ENCODE results near the gene TEAD1. TPM values are rescaled to one million over a fixed set of nuclear protein-coding genes. Genes with fewer than 3 reads are reported as not detected.

TEAD1 gene
- total and polyA plus RNA-seq, 9 of the 15 experiments (the other 6 are each of a cell fraction or from before 2014, with no cell fraction given): 1.7 to 17.7 (median 10.8) TPM

DNA sequence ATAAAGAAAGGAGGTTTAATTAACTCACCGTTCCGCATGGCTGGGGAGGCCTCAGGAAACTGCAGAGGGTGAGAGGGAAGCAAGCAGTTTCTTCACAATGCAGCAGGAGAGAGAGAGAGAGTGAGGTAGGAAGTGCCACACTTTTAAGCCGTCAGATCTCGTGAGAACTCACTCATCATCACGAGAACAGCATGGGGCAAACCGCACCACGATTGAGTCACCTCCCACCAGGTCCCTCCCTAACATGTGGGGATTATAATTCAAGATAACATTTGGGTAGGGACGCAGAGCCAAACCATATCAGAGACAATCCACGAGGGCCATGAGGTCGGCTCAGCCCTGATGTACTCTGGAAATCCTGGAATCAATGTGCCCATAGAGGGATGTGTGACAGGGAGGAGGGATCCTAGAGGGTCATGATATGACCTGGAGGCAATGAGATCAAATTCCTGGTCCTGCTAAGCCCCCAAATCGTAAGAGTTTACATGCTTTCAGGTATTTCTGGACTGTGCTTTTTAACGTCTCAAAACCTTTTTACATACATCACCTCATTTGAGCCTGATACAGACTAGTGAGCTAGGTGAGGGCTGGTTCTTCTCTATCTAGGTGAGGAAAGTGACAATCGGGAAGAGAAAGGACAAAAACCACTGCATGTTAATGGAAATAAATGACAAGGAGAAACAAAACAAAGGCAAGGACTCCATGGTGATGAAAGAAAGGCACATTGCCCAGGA is 315.4 kb downstream of the TEAD1 start (continued):
- TF ChIP-seq POLR2H (tag; IDR thresholded peaks at IDR 0.05; ENCODE audit: low read depth): peak; percentile 95
- TF ChIP-seq, protein P1, sequence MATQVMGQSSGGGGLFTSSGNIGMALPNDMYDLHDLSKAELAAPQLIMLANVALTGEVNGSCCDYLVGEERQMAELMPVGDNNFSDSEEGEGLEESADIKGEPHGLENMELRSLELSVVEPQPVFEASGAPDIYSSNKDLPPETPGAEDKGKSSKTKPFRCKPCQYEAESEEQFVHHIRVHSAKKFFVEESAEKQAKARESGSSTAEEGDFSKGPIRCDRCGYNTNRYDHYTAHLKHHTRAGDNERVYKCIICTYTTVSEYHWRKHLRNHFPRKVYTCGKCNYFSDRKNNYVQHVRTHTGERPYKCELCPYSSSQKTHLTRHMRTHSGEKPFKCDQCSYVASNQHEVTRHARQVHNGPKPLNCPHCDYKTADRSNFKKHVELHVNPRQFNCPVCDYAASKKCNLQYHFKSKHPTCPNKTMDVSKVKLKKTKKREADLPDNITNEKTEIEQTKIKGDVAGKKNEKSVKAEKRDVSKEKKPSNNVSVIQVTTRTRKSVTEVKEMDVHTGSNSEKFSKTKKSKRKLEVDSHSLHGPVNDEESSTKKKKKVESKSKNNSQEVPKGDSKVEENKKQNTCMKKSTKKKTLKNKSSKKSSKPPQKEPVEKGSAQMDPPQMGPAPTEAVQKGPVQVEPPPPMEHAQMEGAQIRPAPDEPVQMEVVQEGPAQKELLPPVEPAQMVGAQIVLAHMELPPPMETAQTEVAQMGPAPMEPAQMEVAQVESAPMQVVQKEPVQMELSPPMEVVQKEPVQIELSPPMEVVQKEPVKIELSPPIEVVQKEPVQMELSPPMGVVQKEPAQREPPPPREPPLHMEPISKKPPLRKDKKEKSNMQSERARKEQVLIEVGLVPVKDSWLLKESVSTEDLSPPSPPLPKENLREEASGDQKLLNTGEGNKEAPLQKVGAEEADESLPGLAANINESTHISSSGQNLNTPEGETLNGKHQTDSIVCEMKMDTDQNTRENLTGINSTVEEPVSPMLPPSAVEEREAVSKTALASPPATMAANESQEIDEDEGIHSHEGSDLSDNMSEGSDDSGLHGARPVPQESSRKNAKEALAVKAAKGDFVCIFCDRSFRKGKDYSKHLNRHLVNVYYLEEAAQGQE (IDR thresholded peaks at IDR 0.05; ENCODE audit: borderline replicate concordance): no peak; the same call in 1 of the 2 replicates
- TF ChIP-seq, protein P1 (CRISPR knock-in tag; IDR thresholded peaks at IDR 0.05; ENCODE audit: low read depth): no peak
- TF ChIP-seq, protein P2, sequence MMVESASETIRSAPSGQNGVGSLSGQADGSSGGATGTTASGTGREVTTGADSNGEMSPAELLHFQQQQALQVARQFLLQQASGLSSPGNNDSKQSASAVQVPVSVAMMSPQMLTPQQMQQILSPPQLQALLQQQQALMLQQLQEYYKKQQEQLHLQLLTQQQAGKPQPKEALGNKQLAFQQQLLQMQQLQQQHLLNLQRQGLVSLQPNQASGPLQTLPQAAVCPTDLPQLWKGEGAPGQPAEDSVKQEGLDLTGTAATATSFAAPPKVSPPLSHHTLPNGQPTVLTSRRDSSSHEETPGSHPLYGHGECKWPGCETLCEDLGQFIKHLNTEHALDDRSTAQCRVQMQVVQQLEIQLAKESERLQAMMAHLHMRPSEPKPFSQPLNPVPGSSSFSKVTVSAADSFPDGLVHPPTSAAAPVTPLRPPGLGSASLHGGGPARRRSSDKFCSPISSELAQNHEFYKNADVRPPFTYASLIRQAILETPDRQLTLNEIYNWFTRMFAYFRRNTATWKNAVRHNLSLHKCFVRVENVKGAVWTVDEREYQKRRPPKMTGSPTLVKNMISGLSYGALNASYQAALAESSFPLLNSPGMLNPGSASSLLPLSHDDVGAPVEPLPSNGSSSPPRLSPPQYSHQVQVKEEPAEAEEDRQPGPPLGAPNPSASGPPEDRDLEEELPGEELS (CRISPR knock-in tag; IDR thresholded peaks at IDR 0.05; ENCODE audit: borderline replicate concordance): no peak; the same call in none of the 2 replicates
- no peak for TF ChIP-seq NCOA2 (IDR thresholded peaks at IDR 0.05; ENCODE audit: partially characterized antibody in 2 of 2)
- TF ChIP-seq, protein P3, sequence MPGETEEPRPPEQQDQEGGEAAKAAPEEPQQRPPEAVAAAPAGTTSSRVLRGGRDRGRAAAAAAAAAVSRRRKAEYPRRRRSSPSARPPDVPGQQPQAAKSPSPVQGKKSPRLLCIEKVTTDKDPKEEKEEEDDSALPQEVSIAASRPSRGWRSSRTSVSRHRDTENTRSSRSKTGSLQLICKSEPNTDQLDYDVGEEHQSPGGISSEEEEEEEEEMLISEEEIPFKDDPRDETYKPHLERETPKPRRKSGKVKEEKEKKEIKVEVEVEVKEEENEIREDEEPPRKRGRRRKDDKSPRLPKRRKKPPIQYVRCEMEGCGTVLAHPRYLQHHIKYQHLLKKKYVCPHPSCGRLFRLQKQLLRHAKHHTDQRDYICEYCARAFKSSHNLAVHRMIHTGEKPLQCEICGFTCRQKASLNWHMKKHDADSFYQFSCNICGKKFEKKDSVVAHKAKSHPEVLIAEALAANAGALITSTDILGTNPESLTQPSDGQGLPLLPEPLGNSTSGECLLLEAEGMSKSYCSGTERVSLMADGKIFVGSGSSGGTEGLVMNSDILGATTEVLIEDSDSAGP (CRISPR knock-in tag; IDR thresholded peaks at IDR 0.05): no peak
- TF ChIP-seq, protein P4, sequence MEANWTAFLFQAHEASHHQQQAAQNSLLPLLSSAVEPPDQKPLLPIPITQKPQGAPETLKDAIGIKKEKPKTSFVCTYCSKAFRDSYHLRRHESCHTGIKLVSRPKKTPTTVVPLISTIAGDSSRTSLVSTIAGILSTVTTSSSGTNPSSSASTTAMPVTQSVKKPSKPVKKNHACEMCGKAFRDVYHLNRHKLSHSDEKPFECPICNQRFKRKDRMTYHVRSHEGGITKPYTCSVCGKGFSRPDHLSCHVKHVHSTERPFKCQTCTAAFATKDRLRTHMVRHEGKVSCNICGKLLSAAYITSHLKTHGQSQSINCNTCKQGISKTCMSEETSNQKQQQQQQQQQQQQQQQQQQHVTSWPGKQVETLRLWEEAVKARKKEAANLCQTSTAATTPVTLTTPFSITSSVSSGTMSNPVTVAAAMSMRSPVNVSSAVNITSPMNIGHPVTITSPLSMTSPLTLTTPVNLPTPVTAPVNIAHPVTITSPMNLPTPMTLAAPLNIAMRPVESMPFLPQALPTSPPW (CRISPR knock-in tag; IDR thresholded peaks at IDR 0.05): peak; percentile 75
- TF ChIP-seq HNRNPL (IDR thresholded peaks at IDR 0.05; ENCODE audit: low read depth, low read length): no peak
- peak; percentile 95 for TF ChIP-seq JUND (IDR thresholded peaks at IDR 0.05; ENCODE audit: borderline replicate concordance, low read depth, low read length)
- peak; percentile 92; the same call in 2 of the 3 replicates for TF ChIP-seq JUND (tag; IDR thresholded peaks at IDR 0.05; ENCODE audit: borderline replicate concordance, low read depth, low read length)
- peak; percentile 61; the same call in 1 of the 2 replicates for TF ChIP-seq ADNP (tag; IDR thresholded peaks at IDR 0.05)
- TF ChIP-seq HMG20A (CRISPR knock-in tag; conservative IDR thresholded peaks at IDR 0.05): no peak
- no peak for TF ChIP-seq ZSCAN32 (CRISPR knock-in tag; IDR thresholded peaks at IDR 0.05)
